ENCODE results near the gene ARHGEF7. TPM values are rescaled to one million over a fixed set of nuclear protein-coding genes. Genes with fewer than 3 reads are reported as not detected.

Gene ARHGEF7
- total RNA-seq, 4 donors from 2014 or later = 69.9 to 163 (median 102) TPM

GRCh38 chr13:111282997-111283396, 167.9 kb downstream of the ARHGEF7 start:
- DNase-seq (ENCODE audit: low spot score) (no peak), ATAC-seq (ENCODE audit: low FRiP score) (no peak)
- no peak for TF ChIP-seq CTCF (IDR thresholded peaks at IDR 0.05)

- DNase-seq (ENCODE audit: low spot score) (no peak), ATAC-seq (ENCODE audit: low FRiP score) (no peak)
- no peak for TF ChIP-seq CTCF (IDR thresholded peaks at IDR 0.05)
Measured at GRCh38 chr13:111283457-111283856, 168.3 kb downstream of the ARHGEF7 start.

GRCh38 chr13:111283991-111284390, 168.9 kb downstream of the ARHGEF7 start:
- TF ChIP-seq CTCF (IDR thresholded peaks at IDR 0.05) = no peak
- ATAC-seq (ENCODE audit: low FRiP score) (no peak), DNase-seq (ENCODE audit: low spot score) (no peak)

- no peak for ATAC-seq (ENCODE audit: low FRiP score)
Measured at GRCh38 chr13:111284565-111284964, 169.5 kb downstream of the ARHGEF7 start.

GRCh38 chr13:111286162-111286561, 171.1 kb downstream of the ARHGEF7 start:
- ATAC-seq (ENCODE audit: low FRiP score) (no peak), DNase-seq (ENCODE audit: low spot score) (no peak)
- TF ChIP-seq CTCF (IDR thresholded peaks at IDR 0.05) = no peak

More at GRCh38 chr13:111284565-111284964, 169.5 kb downstream of the ARHGEF7 start:
- no peak for DNase-seq (ENCODE audit: low spot score)
- TF ChIP-seq CTCF (IDR thresholded peaks at IDR 0.05) = no peak

GRCh38 chr13:111286749-111287148, 171.6 kb downstream of the ARHGEF7 start:
- DNase-seq (ENCODE audit: low spot score) (no peak), ATAC-seq (ENCODE audit: low FRiP score) (no peak)
- TF ChIP-seq CTCF (IDR thresholded peaks at IDR 0.05) = no peak

- ATAC-seq (ENCODE audit: low FRiP score) (no peak), DNase-seq (ENCODE audit: low spot score) (no peak)
- TF ChIP-seq CTCF (IDR thresholded peaks at IDR 0.05) = no peak
Measured at GRCh38 chr13:111287201-111287600, 172.1 kb downstream of the ARHGEF7 start.
